Thoracic aorta (tissue), 2 donors: Measurements from ENCODE around the gene TRPC4. TPM values are rescaled to one million over a fixed set of nuclear protein-coding genes. Genes with fewer than 3 reads are reported as not detected.
A peak's percentile ranks its signal among the peaks of the same experiment; 100 is the strongest.

Source experiments
- ATAC-seq: fragments of 150-250 bp; one replicate; pipeline ENCODE4 v1.8.0; 2017; ENCODE audit warnings: low read depth; ENCODE audit not compliant: insufficient number of reproducible peaks, low FRiP score
- DNase-seq: peaks from one replicate; pipeline ENCODE4 v3.0.0-alpha.2; 2020; ENCODE audit warnings: low spot score
- H3K27ac ChIP-seq, 2 donors: fragments of 200-600 bp; sonication (generic); 1 replicate in 1 of 2; 2 replicates in 1 of 2; pipeline ENCODE4 v1.5.1; 2016; ENCODE audit warnings: mild to moderate bottlenecking in 2 of 2, moderate library complexity in 2 of 2
- H3K27me3 ChIP-seq: fragments of 200-600 bp; sonication (generic); replicated peaks from 2 replicates; pipeline ENCODE4 v1.6.0; 2016; ENCODE audit warnings: mild to moderate bottlenecking; ENCODE audit not compliant: insufficient read depth
- H3K36me3 ChIP-seq: fragments of 200-600 bp; sonication (generic); one replicate; pipeline ENCODE4 v1.5.1; 2016
- H3K4me1 ChIP-seq, 2 donors: fragments of 200-600 bp; sonication (generic); 1 replicate in 1 of 2; 2 replicates in 1 of 2; pipeline versions ENCODE4 v1.5.1 to v1.6.0; 2016; ENCODE audit warnings: low read depth in 2 of 2, mild to moderate bottlenecking in 1 of 2; ENCODE audit not compliant: control insufficient read depth in 1 of 2
- H3K4me3 ChIP-seq: fragments of 200-600 bp; sonication (generic); 2 replicates; pipeline ENCODE4 v1.5.1; 2016; ENCODE audit warnings: mild to moderate bottlenecking
- H3K9me3 ChIP-seq: fragments of 200-600 bp; sonication (generic); 2 replicates; pipeline ENCODE4 v1.5.1; 2016
- CTCF ChIP-seq: fragments of 200-600 bp; sonication (generic); IDR thresholded peaks from one replicate; pipeline ENCODE4 v1.5.1; 2019; ENCODE audit warnings: antibody characterized with exemption
- total RNA-seq, 2 donors: library from RNA; depleted of rRNA; stranded (reverse); fragments of >200 nt; gene quantifications; one replicate each; pipeline versions ENCODE4 v1.1.0 to v1.2.3, GENCODE V29; 2016

The TRPC4 gene
- total RNA-seq, 2 donors from 2014 or later = 7.1 to 7.6 TPM

GRCh38 chr13:37602733-37603381 lies 266.7 kb downstream of the TRPC4 start:
- H3K4me1 ChIP-seq = peaks cover 0 to 8% of the 10 kb centered on the region in 2 donors
- H3K4me3 ChIP-seq = no peak overlapping the region
- H3K27ac ChIP-seq = no peak overlapping the region
- DNase-seq (no peak), ATAC-seq (no peak)
- H3K36me3 ChIP-seq = no peaks in the 10 kb centered on the region
- peak; percentile 51 for TF ChIP-seq CTCF
- H3K27me3 ChIP-seq = no peaks in the 10 kb centered on the region
- H3K9me3 ChIP-seq = no peaks in the 10 kb centered on the region

- H3K9me3 ChIP-seq = no peaks in the 10 kb centered on the region
- no peak overlapping the region for H3K4me3 ChIP-seq
- no peak overlapping the region for H3K27ac ChIP-seq
- H3K36me3 ChIP-seq = no peaks in the 10 kb centered on the region
- TF ChIP-seq CTCF = no peak
- ATAC-seq (no peak), DNase-seq (no peak)
- H3K4me1 ChIP-seq = peaks cover 0 to 11% of the 10 kb centered on the region in 2 donors
- no peaks in the 10 kb centered on the region for H3K27me3 ChIP-seq
Measured at GRCh38 chr13:37601648-37602440, 267.7 kb downstream of the TRPC4 start.

GRCh38 chr13:37599519-37599918 lies 270.1 kb downstream of the TRPC4 start:
- Histone ChIP-seq H3K4me1 (peaks cover 0 to 11% of the 10 kb centered on the region in 2 donors), H3K36me3 (no peaks in the 10 kb centered on the region), H3K9me3 (no peaks in the 10 kb centered on the region), H3K27ac (no peak overlapping the region), H3K27me3 (no peaks in the 10 kb centered on the region), H3K4me3 (no peak overlapping the region)
- DNase-seq (no peak), ATAC-seq (no peak)
- no peak for TF ChIP-seq CTCF

GRCh38 chr13:37598597-37598996 lies 271.0 kb downstream of the TRPC4 start, which contains the start of gene POSTN:
Gene POSTN (minus strand): TSS chr13:37598768. CDS start chr13:37598726, 42 bp downstream.
- Histone ChIP-seq H3K9me3 (no peaks in the 10 kb centered on the region), H3K36me3 (no peaks in the 10 kb centered on the region), H3K4me1 (peaks cover 0 to 11% of the 10 kb centered on the region in 2 donors), H3K4me3 (peak within 1 kb of the TSS; percentile 47), H3K27ac (no peak within 1 kb of the TSS), H3K27me3 (no peaks in the 10 kb centered on the region)
- DNase-seq (no peak), ATAC-seq (no peak)
- TF ChIP-seq CTCF = no peak

- ATAC-seq = no peak
- no peak for TF ChIP-seq CTCF
- H3K27me3 ChIP-seq = no peaks in the 10 kb centered on the region
- DNase-seq = no peak
- H3K4me3 ChIP-seq = peak overlapping the region; percentile 30
- no peaks in the 10 kb centered on the region for H3K9me3 ChIP-seq
- H3K27ac ChIP-seq = no peak overlapping the region
- peaks cover 0 to 11% of the 10 kb centered on the region in 2 donors for H3K4me1 ChIP-seq
- no peaks in the 10 kb centered on the region for H3K36me3 ChIP-seq
Measured at GRCh38 chr13:37597477-37598025, 272.0 kb downstream of the TRPC4 start.
